ENCODE results near the gene HSF2BP.

The HSF2BP gene

GRCh38 chr21:43648171-43648570, 11.1 kb downstream of the HSF2BP start:
- DNase-seq, result no peak

GRCh38 chr21:43646550-43647260, 12.6 kb downstream of the HSF2BP start:
- DNase-seq, result peak; percentile 84

DNA sequence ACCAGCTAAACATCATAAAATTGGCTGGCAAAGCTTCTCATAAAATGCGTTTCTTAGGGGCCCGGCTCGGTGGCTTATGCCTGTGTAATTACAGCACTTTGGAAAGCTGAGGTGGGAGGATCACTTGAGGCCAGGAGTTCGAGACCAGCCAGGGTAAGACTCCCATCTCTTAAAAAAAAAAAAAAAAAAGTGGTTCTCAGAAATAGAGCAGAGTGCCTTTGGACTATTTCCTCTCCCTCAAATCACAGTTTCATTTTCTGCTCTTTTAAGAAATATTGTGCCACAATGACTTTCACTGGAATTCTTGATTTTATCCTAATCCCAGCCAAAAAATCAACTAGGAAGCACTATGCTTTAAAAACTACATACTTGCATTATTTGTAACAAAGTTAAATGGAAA, 13.3 kb downstream of the HSF2BP start:
- DNase-seq, result no peak

DNA sequence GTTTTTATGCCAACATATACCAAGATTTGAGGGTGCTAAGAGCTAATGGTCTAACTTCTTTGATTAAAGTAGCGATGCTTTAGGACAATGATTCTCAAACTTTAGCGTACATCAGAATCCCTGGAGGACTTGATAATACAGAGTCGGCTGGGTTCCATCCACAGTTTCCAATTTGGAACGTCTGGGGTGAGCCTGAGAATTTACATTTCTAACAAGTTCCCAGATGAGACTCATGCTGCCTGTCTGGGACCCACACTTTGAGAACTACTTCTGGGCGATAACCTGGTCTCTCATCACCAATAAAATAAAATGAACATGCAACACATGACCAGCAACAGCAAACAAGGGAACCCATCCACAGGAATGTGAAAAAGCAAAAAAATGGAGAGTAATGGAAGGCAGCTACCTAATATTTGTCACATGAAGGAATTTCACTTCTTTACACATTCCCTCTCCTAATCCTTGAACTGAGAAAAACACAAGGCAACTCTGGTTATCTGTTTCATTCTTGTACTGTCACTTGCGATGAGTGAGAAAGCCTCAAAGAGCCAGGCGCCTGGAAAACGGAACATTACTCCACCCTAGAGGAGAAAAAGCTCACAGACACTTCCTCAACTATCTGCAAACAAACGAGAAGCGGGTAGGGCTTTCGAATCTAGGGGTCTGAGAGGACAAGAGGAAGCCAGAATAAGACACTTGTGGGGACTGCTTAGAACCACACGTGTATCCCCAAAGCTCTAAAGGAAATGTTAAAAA, 14.0 kb downstream of the HSF2BP start:
- no peak for DNase-seq

GRCh38 chr21:43644609-43645008, 14.7 kb downstream of the HSF2BP start:
- DNase-seq, result no peak

- no peak for DNase-seq
These were observed 15.2 kb downstream of the HSF2BP start for GRCh38 chr21:43644071-43644470.

- peak; percentile 59 for DNase-seq
These were observed 16.1 kb downstream of the HSF2BP start for GRCh38 chr21:43643193-43643592.

DNA sequence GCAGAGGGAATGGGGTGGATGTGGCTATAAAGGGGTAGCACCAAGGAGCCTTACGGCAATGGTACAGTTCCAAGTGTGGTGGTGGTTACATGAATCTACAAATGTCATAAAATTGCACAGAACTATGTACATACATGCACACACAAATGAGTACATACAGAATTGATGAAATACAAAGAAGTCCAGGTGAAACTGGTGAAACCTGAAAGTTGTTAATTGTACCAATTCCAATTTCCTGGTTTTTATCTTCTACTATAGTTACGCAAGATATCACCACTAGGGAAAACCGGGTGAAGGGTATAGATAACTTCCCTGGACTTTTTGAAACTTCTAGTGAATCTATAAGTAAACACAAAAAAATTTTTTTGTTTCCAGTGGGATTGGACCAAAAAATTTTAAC, 18.9 kb downstream of the HSF2BP start:
- DNase-seq, result no peak

DNA sequence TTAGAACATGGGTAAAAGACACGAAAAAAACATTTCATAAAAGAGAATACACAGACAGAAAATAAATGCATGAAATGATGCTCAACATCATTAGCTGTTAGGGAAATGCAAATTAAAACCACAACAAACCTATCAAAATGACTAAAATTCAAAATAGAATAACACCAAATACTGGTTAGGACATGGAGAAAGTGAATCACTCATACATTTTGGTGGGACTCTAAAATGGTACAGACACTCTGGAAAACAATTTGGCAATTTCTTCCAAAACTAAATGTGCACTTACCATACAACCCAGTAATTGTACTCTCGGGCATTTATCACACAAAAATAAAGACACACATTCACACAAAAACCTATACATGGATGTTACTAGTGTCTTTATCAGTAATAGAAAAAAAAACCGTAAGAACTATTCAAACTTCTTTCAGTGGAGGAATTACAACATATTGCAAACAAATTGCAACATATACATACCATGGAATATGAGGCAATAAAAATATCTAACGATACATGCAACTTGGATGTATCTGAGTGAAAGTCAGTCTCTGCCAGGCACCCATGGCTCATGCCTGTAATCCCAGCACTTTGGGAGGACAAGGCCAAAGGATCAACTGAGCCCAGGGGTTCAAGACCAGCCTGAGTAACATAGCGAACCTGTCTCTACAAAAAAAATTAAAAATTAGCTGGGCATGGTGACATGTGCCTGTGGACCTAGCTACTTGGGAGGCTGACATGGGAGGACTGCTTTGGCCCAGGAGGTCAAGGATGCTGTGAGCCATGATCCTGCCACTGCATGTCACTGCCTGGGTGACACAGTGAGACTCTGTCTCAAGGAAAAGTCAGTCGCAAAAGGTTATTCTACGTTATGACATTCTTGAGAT, 19.6 kb downstream of the HSF2BP start:
- DNase-seq, result no peak

GRCh38 chr21:43637530-43638158, 21.6 kb downstream of the HSF2BP start:
- no peak for DNase-seq

DNA sequence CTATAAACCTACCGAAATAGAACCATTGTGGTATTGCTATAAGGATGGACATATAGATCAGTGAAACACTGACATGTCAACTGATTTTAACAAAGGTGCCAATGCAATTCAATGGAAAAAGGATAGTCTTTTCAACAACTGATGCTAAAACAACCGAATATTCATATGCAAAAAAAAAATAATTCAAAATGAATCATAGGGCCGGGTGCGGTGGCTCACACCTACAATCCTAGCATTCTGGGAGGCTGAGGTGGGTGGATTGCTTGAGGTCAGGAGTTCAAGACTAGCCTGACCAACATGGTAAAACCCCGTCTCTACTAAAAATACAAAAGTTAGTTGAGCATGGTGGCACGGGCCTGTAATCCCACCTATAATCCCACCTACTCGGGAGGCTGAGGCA, 23.9 kb downstream of the HSF2BP start:
- no peak for DNase-seq

DNA sequence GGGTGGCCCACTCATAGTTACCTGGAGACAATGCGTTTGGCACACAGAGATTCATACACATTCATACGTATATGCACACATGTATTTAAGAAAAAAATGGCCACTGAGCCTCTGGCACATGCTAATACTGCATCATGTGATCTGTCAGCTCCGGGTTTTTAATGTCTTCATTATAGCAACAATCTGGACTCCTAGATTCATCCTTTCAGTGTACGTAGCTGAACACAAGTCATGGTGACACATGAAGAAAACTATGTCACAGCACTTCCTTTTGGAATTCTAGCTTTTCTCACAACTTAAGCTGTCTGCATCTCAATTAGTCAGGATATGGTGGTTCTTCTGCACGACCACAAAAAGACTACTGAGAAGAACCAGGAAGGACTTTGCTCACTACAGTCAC, 24.7 kb downstream of the HSF2BP start:
- no peak for DNase-seq

DNA sequence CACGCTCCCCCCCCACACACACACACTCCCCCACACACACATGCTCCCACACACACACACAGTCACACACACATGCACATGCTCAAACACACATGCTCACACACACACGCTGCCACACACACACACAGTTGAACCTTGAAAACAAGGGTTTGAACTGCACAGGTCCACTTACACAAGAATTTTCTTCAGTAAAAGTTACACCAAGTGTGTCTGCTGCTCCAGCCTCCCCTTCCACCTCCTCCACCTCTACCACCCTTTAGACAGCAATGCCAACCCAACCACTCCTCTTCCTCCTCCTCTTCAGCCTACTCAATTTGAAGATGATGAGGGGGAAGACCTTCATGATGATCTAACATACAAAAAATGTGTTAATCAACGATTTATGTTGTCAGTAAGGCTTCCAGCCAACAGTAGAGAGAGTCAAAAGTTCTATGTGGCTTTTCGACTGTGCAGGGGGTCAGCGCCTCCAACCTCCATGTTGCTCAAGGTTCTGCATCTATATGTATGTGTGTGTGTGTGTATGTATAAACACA, 26.8 kb downstream of the HSF2BP start:
- DNase-seq, result no peak

- no peak for DNase-seq
These were observed 27.7 kb downstream of the HSF2BP start for GRCh38 chr21:43631411-43632107.

- no peak for DNase-seq
These were observed 31.8 kb downstream of the HSF2BP start for GRCh38 chr21:43627527-43627926.

DNA sequence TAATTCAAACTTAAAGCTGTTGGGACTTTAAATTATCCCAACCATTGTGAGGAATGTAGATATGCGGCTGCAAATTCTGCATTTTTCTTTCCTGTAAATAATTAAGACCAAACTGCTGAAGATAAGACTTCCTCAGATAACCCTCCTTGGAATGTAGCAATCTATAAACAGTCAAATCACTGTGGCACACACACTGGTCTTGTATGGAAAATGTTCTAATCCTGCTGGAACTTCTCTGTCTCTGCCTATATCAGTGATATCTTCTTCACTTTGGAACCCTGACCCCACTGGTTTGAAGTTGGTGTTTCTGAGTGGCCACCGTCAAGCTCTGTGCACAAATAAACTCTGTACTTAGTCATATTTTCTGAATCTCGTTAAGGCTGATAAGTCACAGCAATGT, 32.9 kb downstream of the HSF2BP start:
- DNase-seq, result no peak

DNA sequence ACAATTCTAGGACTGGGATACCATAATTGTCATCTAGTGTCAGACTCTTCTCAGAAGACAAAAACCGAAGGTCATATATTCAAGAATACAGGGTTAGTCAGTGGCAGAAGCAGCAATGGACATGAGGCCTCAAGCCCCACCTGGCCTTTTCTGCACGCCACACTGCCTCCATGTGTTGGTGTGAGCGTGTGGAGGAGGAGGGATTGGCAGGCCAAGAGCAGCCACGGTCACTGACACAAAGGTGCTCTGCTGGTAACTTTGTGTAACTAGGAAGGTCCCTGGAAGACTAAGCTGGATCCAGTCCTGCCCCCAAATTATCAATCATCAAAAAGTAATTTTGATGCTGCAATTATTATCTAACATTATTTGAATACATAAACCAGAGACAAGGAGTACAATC, 34.9 kb downstream of the HSF2BP start:
- no peak for DNase-seq

DNA sequence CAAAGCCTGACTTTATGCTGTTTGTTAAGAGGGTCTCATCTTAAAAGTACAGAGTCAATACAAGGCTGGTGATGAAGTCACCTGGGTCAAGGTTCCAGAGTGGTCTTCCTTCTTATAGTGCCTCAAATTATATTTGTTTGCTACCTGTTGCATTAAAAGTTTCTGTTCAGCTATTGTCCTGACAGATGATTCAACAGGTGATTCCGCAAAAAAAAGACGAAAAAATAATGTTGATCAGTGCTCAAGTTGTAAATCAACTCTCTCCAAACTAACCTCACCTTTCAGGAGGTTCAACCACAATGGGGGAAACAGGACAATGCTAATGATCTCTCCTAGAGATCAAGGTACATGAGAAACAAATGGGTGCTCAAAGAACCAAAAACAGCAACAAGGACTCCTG, 35.7 kb downstream of the HSF2BP start:
- DNase-seq, result no peak

- DNase-seq, result no peak
These were observed 36.5 kb downstream of the HSF2BP start for GRCh38 chr21:43622796-43623195.

DNA sequence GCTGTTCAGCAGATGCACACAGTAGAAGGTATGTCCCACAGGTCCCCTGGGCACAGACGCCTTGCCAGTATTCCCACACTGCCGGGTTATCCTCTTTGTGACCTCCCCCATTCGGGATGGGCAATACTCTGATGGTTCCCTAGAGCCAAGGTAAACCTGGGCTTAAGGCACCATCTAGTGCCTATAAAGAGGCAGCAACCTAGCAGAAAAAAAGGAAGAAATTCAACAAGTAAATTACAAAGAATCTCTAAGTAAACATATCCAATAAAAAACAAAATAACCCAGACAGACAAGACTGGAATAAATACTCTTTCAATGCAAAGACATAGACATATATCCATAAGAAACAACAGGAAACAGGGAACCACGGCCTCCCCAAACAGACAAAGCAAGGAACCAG, 39.4 kb downstream of the HSF2BP start:
- no peak for DNase-seq

DNA sequence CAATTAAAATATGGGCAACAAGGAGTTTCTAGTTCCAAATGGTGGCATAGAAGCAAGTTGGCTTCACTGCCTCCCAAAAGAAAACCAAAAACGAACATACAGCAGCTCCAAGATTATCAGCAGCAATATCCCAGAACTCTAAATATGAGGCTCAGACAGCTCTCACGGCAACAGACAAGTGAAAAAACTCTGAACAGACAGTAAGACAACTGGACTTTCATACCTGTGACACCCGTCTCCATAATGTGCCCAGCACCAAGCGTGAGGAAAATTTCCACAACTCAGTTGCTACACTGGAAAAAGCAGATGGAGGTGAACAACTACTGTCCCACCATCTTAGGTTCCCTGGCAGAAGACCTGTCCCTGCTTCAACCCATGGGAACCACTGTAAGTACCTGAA, 39.9 kb downstream of the HSF2BP start:
- DNase-seq, result no peak

DNA sequence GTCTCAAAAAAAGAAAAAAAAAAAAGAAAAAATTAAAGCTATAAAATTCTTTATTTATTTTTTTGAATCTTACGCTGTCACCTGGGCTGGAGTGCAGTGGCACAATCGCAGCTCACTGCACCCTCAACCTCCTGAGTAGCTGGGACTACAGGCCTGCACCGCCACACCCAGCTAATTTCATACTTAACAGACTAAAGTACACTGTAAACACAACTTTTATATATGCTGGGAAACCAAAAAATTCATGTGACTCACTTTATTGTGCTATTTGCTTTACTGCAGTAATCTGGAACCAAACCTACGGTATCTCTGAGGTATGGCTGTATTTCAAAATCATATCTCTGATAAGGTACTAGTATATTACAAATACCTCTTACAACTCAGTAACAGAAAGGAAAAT, 40.3 kb downstream of the HSF2BP start:
- no peak for DNase-seq
